IPS DF 4.7 (cell line): Measurements from ENCODE around the gene NFKB1.
"Not testable (repeated sequence)": the region's sequence is repeated elsewhere in the genome, so short reads cannot be mapped to it uniquely, and the experiment has no call there.

Experiments used
- DNase-seq: peaks from one replicate; pipeline ENCODE4 v3.0.0-alpha.2; 2013; ENCODE audit warnings: low spot score; ENCODE audit errors: extremely low read depth

Gene NFKB1

GRCh38 chr4:102500696-102501446 lies at the start of gene NFKB1:
NFKB1 (plus strand) TSS chr4:102501359; CDS start chr4:102525519, 24,160 bp downstream.
- no peak for DNase-seq

- DNase-seq, result no peak
Observed at GRCh38 chr4:102452854-102453253, 48.3 kb upstream of the NFKB1 start.

- DNase-seq, result no peak
Observed at GRCh38 chr4:102453827-102454226, 47.3 kb upstream of the NFKB1 start.

- no peak for DNase-seq
Observed at GRCh38 chr4:102454268-102454667, 46.9 kb upstream of the NFKB1 start.

- DNase-seq, result no peak
Observed at GRCh38 chr4:102454981-102455685, 46.0 kb upstream of the NFKB1 start.

GRCh38 chr4:102455750-102456149 lies 45.4 kb upstream of the NFKB1 start:
- no peak for DNase-seq

- DNase-seq, result no peak
Observed at GRCh38 chr4:102466298-102466697, 34.9 kb upstream of the NFKB1 start.

- DNase-seq, result no peak
Observed at GRCh38 chr4:102469806-102470205, 31.4 kb upstream of the NFKB1 start.

GRCh38 chr4:102472441-102473013 lies 28.6 kb upstream of the NFKB1 start:
- DNase-seq, result no peak

GRCh38 chr4:102473476-102473875 lies 27.7 kb upstream of the NFKB1 start:
- DNase-seq, result no peak

GRCh38 chr4:102474736-102475504 lies 26.2 kb upstream of the NFKB1 start:
- no peak for DNase-seq

- DNase-seq, result no peak
Observed at GRCh38 chr4:102477657-102478056, 23.5 kb upstream of the NFKB1 start.

GRCh38 chr4:102478186-102478585 lies 23.0 kb upstream of the NFKB1 start:
- DNase-seq, result no peak

GRCh38 chr4:102479832-102480231 lies 21.3 kb upstream of the NFKB1 start:
- not testable (repeated sequence) for DNase-seq

GRCh38 chr4:102483120-102483519 lies 18.0 kb upstream of the NFKB1 start:
- DNase-seq, result no peak

GRCh38 chr4:102483990-102484692 lies 17.0 kb upstream of the NFKB1 start:
- DNase-seq, result not testable (repeated sequence)

GRCh38 chr4:102492531-102493241 lies 8.5 kb upstream of the NFKB1 start:
- no peak for DNase-seq

- no peak for DNase-seq
Observed at GRCh38 chr4:102493257-102493656, 7.9 kb upstream of the NFKB1 start.

GRCh38 chr4:102493794-102494193 lies 7.4 kb upstream of the NFKB1 start:
- no peak for DNase-seq

- DNase-seq, result no peak
Observed at GRCh38 chr4:102494603-102495002, 6.6 kb upstream of the NFKB1 start.
